Astrocyte (in vitro differentiated cells and primary cell): ENCODE data around the gene MSI1. TPM values are rescaled to one million over a fixed set of nuclear protein-coding genes. Genes with fewer than 3 reads are reported as not detected.
"Not testable (repeated sequence)": the region's sequence is repeated elsewhere in the genome, so short reads cannot be mapped to it uniquely, and the experiment has no call there.

Experiments
- DNase-seq: peaks from one replicate; pipeline ENCODE4 v3.0.0-alpha.2; 2010; ENCODE audit warnings: low read depth
- FAIRE-seq: peaks from 2 replicates; lab custom pipeline; 2011; peaks lifted over from hg19 to GRCh38; lab: Jason Lieb, UNC
- H2AFZ ChIP-seq: 2 replicates; pipeline ENCODE4 v1.6.0; 2012; ENCODE audit warnings: low read depth, low read length, inconsistent platforms
- H3K27ac ChIP-seq: 2 replicates; pipeline ENCODE4 v1.5.1; 2011; ENCODE audit warnings: low read depth, low read length, inconsistent platforms
- H3K27me3 ChIP-seq: 2 replicates; pipeline ENCODE4 v1.6.0; 2011; ENCODE audit warnings: low read length, inconsistent platforms; ENCODE audit not compliant: insufficient read depth
- H3K36me3 ChIP-seq: 2 replicates; pipeline ENCODE4 v1.5.1; 2011; ENCODE audit warnings: low read length, inconsistent platforms; ENCODE audit not compliant: insufficient read depth
- H3K4me1 ChIP-seq: 2 replicates; pipeline ENCODE4 v1.5.1; 2011; ENCODE audit warnings: low read length, inconsistent platforms; ENCODE audit not compliant: insufficient read depth
- H3K4me2 ChIP-seq: 2 replicates; pipeline ENCODE4 v1.6.0; 2012; ENCODE audit warnings: low read length, inconsistent platforms
- H3K4me3 ChIP-seq: 2 replicates; pipeline ENCODE4 v1.5.1; 2011; ENCODE audit warnings: low read depth, mild to moderate bottlenecking, low read length, inconsistent platforms; ENCODE audit not compliant: insufficient read depth
- H3K79me2 ChIP-seq: 2 replicates; pipeline ENCODE4 v1.6.0; 2012; ENCODE audit warnings: mild to moderate bottlenecking, low read length, inconsistent platforms; ENCODE audit not compliant: insufficient read depth
- H3K9ac ChIP-seq: 2 replicates; pipeline ENCODE4 v1.6.0; 2012; ENCODE audit warnings: mild to moderate bottlenecking, low read length, inconsistent platforms
- H3K9me3 ChIP-seq: 2 replicates; pipeline ENCODE4 v1.5.1; 2012; ENCODE audit warnings: low read depth, mild to moderate bottlenecking, low read length, inconsistent platforms; ENCODE audit not compliant: insufficient read depth
- H4K20me1 ChIP-seq: 2 replicates; pipeline ENCODE4 v1.6.0; 2012; ENCODE audit warnings: low read length, inconsistent platforms; ENCODE audit not compliant: insufficient read depth
- H3K27ac Mint-ChIP-seq: one replicate; pipeline ENCODE4 v1.8.0; 2021; ENCODE audit warnings: mild to moderate bottlenecking, mixed read lengths; ENCODE audit not compliant: unreplicated experiment
- H3K27me3 Mint-ChIP-seq: one replicate; pipeline ENCODE4 v1.8.0; 2021; ENCODE audit warnings: low read depth, mixed read lengths; ENCODE audit not compliant: unreplicated experiment
- H3K36me3 Mint-ChIP-seq: one replicate; pipeline ENCODE4 v1.8.0; 2021; ENCODE audit warnings: low read depth, mixed read lengths; ENCODE audit not compliant: unreplicated experiment
- H3K4me1 Mint-ChIP-seq: one replicate; pipeline ENCODE4 v1.8.0; 2021; ENCODE audit warnings: low read depth, mixed read lengths; ENCODE audit not compliant: unreplicated experiment
- H3K4me3 Mint-ChIP-seq: one replicate; pipeline ENCODE4 v1.8.0; 2021; ENCODE audit warnings: mild to moderate bottlenecking, moderate library complexity, mixed read lengths; ENCODE audit not compliant: unreplicated experiment
- H3K9me3 Mint-ChIP-seq: one replicate; pipeline ENCODE4 v1.8.0; 2021; ENCODE audit warnings: mild to moderate bottlenecking, mixed read lengths; ENCODE audit not compliant: unreplicated experiment
- CTCF ChIP-seq: IDR thresholded peaks from 2 replicates; pipeline ENCODE4 v1.5.1; 2011; ENCODE audit warnings: low read depth, mild to moderate bottlenecking, inconsistent platforms, low read length, moderate library complexity; ENCODE audit not compliant: insufficient read depth
- EZH2 ChIP-seq: IDR thresholded peaks from 2 replicates; pipeline ENCODE4 v1.6.1; 2012; ENCODE audit warnings: mild to moderate bottlenecking, low read length, inconsistent platforms; ENCODE audit not compliant: insufficient read depth
- total RNA-seq: library from RNA; stranded (reverse); gene quantifications from 2 replicates; pipeline ENCODE4 v1.2.1, GENCODE V29; 2021

Gene MSI1
- total RNA-seq, 1 donor from 2014 or later, result 16.0 TPM

GRCh38 chr12:120337730-120338129, 31.2 kb downstream of the MSI1 start:
- TF ChIP-seq EZH2, result no peak
- no peak for TF ChIP-seq CTCF
- H3K4me2 ChIP-seq, result no peak overlapping the region
- H4K20me1 ChIP-seq, result no peaks in the 10 kb centered on the region
- no peak overlapping the region for H3K9ac ChIP-seq
- H2AFZ ChIP-seq, result no peak overlapping the region
- no peak overlapping the region for H3K4me3 Mint-ChIP-seq
- no peak overlapping the region for H3K27ac Mint-ChIP-seq
- no peaks in the 10 kb centered on the region for H3K79me2 ChIP-seq
- H3K27ac ChIP-seq, result no peak overlapping the region
- no peaks in the 10 kb centered on the region for H3K4me1 ChIP-seq
- H3K27me3 Mint-ChIP-seq, result no peaks in the 10 kb centered on the region
- FAIRE-seq (no peak), DNase-seq (no peak)
- peaks cover 3% of the 10 kb centered on the region for H3K36me3 Mint-ChIP-seq
- H3K4me3 ChIP-seq, result no peak overlapping the region
- no peaks in the 10 kb centered on the region for H3K4me1 Mint-ChIP-seq
- H3K9me3 ChIP-seq, result no peaks in the 10 kb centered on the region
- no peaks in the 10 kb centered on the region for H3K27me3 ChIP-seq
- H3K36me3 ChIP-seq, result no peaks in the 10 kb centered on the region
- H3K9me3 Mint-ChIP-seq, result peaks cover 24% of the 10 kb centered on the region

GRCh38 chr12:120336392-120336791, 32.6 kb downstream of the MSI1 start:
- H3K4me3 ChIP-seq, H3K4me1 Mint-ChIP-seq, H4K20me1 ChIP-seq, H2AFZ ChIP-seq, H3K4me1 ChIP-seq, H3K9me3 ChIP-seq, H3K79me2 ChIP-seq, H3K9ac ChIP-seq, H3K4me3 Mint-ChIP-seq, H3K27ac ChIP-seq, H3K36me3 Mint-ChIP-seq, H3K4me2 ChIP-seq, H3K27me3 ChIP-seq, FAIRE-seq, DNase-seq, H3K27me3 Mint-ChIP-seq, H3K27ac Mint-ChIP-seq, H3K36me3 ChIP-seq: not testable (repeated sequence)
- peaks cover 24% of the 10 kb centered on the region for H3K9me3 Mint-ChIP-seq

- peak; percentile 30 for DNase-seq
- not testable (repeated sequence) for H3K27ac ChIP-seq, H3K36me3 ChIP-seq, H3K9ac ChIP-seq, H3K27me3 ChIP-seq, H3K4me1 Mint-ChIP-seq, H3K4me3 Mint-ChIP-seq, H3K4me2 ChIP-seq, H4K20me1 ChIP-seq, H3K36me3 Mint-ChIP-seq, FAIRE-seq, H2AFZ ChIP-seq, H3K9me3 ChIP-seq, H3K4me3 ChIP-seq, H3K4me1 ChIP-seq, H3K27ac Mint-ChIP-seq, H3K79me2 ChIP-seq
- H3K27me3 Mint-ChIP-seq, result peaks cover 11% of the 10 kb centered on the region
- H3K9me3 Mint-ChIP-seq, result peaks cover 24% of the 10 kb centered on the region
- peak; percentile 56 for TF ChIP-seq CTCF
These were observed 33.5 kb downstream of the MSI1 start for GRCh38 chr12:120335447-120335846.
